PC-9 (cell line): ENCODE data around the gene PRUNE2.
"Not testable (repeated sequence)": the region's sequence is repeated elsewhere in the genome, so short reads cannot be mapped to it uniquely, and the experiment has no call there.

Experiments
- EZH2 ChIP-seq: fragments of 200-600 bp; sonication (generic); IDR thresholded peaks from 2 replicates; pipeline ENCODE4 v1.8.0; 2017; ENCODE audit warnings: antibody characterized with exemption, low read depth
- TF ChIP-seq, protein P1 (sequence below): fragments of 200-600 bp; sonication (generic); conservative IDR thresholded peaks from 2 replicates; pipeline ENCODE4 v1.6.1; 2017; ENCODE audit warnings: mixed run types, antibody characterized with exemption, mild to moderate bottlenecking, moderate library complexity

DNA sequence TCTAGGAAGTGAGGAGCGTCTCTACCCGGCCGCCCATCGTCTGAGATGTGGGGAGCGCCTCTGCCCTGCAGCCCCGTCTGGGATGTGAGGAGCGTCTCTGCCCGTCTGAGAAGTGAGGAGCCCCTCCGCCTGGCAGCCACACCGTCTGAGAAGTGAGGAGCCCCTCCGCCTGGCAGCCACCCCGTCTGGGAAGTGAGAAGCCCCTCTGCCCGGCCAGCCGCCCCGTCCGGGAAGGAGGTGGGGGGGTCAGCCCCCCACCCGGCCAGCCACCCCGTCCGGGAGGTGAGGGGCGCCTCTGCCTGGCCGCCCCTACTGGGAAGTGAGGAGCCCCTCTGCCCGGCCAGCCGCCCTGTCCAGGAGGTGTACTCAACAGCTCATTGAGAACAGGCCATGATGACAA, 49.5 kb upstream of the PRUNE2 start:
- TF ChIP-seq, protein P1, sequence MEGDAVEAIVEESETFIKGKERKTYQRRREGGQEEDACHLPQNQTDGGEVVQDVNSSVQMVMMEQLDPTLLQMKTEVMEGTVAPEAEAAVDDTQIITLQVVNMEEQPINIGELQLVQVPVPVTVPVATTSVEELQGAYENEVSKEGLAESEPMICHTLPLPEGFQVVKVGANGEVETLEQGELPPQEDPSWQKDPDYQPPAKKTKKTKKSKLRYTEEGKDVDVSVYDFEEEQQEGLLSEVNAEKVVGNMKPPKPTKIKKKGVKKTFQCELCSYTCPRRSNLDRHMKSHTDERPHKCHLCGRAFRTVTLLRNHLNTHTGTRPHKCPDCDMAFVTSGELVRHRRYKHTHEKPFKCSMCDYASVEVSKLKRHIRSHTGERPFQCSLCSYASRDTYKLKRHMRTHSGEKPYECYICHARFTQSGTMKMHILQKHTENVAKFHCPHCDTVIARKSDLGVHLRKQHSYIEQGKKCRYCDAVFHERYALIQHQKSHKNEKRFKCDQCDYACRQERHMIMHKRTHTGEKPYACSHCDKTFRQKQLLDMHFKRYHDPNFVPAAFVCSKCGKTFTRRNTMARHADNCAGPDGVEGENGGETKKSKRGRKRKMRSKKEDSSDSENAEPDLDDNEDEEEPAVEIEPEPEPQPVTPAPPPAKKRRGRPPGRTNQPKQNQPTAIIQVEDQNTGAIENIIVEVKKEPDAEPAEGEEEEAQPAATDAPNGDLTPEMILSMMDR, result not testable (repeated sequence)
- not testable (repeated sequence) for TF ChIP-seq EZH2
